ENCODE measurements around the gene DPP6.

Gene DPP6

DNA sequence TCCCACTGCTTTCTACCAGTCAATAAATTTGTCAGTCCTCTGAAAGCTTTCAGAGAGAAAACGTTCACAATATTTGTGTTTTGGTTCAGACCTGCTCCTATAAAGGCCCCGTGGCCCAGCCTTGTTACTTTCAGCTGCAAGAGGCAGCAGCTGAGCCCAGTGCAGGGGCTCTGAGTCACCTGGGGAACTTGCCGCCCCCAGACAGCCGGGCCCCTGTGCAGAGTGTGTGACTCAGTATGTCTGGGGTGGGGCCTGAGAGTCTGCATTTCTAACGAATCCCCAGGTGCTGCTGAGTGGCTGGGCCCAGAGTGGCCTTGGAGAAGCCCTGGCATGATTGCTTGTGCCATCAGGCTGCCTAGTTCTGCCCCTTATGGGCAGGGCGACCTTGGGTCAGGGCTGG is 647.2 kb downstream of the DPP6 start:
- Histone ChIP-seq H3K9me3 (peaks cover 3% of the 10 kb centered on the region; the same call in 1 of the 2 replicates), H3K4me3 (ENCODE audit: low read depth, low read length) (no peak overlapping the region), H3K4me1 (peaks cover 4% of the 10 kb centered on the region; the same call in 1 of the 2 replicates), H3K27me3 (no peaks in the 10 kb centered on the region), H3K36me3 (no peaks in the 10 kb centered on the region)
- no peak for DNase-seq
- TF ChIP-seq, protein P1, sequence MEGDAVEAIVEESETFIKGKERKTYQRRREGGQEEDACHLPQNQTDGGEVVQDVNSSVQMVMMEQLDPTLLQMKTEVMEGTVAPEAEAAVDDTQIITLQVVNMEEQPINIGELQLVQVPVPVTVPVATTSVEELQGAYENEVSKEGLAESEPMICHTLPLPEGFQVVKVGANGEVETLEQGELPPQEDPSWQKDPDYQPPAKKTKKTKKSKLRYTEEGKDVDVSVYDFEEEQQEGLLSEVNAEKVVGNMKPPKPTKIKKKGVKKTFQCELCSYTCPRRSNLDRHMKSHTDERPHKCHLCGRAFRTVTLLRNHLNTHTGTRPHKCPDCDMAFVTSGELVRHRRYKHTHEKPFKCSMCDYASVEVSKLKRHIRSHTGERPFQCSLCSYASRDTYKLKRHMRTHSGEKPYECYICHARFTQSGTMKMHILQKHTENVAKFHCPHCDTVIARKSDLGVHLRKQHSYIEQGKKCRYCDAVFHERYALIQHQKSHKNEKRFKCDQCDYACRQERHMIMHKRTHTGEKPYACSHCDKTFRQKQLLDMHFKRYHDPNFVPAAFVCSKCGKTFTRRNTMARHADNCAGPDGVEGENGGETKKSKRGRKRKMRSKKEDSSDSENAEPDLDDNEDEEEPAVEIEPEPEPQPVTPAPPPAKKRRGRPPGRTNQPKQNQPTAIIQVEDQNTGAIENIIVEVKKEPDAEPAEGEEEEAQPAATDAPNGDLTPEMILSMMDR (IDR thresholded peaks at IDR 0.05; ENCODE audit: low read depth, low read length): no peak

DNA sequence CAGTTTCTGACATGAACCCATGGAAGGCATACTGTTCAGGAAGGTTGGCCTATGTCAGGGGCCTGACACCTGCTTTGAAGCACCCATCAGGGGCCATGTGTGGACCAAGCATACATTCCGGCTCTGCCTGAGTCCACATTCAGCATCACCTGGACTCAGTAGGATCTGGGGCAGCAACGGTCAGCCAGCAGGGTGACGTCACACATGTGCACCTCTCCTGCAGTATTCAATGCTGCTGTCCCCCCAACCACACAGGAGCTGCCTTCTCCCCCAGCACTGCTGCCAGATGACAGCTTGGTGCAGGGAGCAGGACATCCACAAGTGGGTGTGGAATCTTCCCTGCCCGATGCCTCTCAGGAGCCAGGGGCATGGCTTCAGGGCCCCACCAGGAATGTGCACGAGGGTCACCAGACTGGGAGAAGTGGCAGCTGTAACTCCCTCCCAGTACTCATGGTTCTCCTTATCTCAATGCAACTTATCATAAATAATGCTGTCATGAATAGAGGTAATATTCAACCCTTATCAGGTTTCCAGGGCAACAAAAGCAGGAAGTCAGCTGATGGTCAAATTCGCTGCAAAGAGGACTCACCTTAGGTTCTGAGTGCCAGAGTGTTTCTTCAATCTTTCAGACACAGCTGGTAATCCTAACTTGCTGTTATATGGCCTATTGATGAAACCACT is 657.8 kb downstream of the DPP6 start:
- Histone ChIP-seq H3K36me3 (no peaks in the 10 kb centered on the region), H3K4me1 (peaks cover 11% of the 10 kb centered on the region), H3K4me3 (ENCODE audit: low read depth, low read length) (no peak overlapping the region), H3K9me3 (peaks cover 5% of the 10 kb centered on the region), H3K27me3 (no peaks in the 10 kb centered on the region)
- TF ChIP-seq, protein P1 (IDR thresholded peaks at IDR 0.05; ENCODE audit: low read depth, low read length): no peak
- DNase-seq: peak; percentile 36

DNA sequence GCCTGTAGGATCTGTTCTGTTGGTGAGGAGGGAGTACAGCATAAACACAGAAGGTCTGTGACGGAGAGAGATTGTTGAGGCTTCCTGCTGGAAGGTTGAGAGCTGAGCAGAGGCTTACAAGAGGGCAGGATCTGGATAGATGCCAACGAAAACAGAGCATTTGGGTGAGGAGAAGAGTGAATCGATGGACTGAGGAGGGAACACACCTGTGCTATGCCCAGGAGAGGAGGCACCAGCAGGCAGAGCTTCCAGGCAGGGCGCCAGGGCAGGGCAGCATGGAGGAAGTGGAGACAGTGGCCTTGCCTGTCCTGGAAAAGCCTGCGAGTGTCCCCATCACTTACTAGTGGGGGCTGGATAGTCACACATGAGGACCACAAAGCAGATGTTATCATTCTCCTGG is 667.8 kb downstream of the DPP6 start:
- TF ChIP-seq, protein P1 (IDR thresholded peaks at IDR 0.05; ENCODE audit: low read depth, low read length): no peak
- DNase-seq: no peak
- peaks cover 9% of the 10 kb centered on the region for H3K4me1 ChIP-seq
- no peaks in the 10 kb centered on the region; the same call in none of the 2 replicates for H3K9me3 ChIP-seq
- H3K27me3 ChIP-seq: no peaks in the 10 kb centered on the region
- no peak overlapping the region for H3K4me3 ChIP-seq (ENCODE audit: low read depth, low read length)
- H3K36me3 ChIP-seq: no peaks in the 10 kb centered on the region

DNA sequence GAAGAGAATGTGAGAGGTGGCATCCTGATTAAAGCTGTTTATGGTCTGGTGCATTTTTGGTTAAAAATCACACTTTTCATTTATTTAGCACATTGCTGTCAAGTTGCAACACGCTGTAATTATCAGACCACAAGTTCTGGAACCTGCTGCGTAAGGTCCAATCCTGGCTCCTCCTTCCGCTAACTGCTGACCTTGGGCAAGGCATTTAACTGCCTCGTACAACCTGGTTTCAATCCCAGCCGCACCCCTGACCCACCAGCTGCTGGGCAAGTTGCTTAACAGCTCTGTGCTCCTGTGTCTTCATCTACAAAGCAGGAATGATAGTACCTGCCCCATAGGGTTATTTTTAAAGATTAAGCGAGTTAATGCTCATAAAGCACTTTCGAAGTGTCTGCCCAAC is 668.9 kb downstream of the DPP6 start:
- TF ChIP-seq, protein P1 (IDR thresholded peaks at IDR 0.05; ENCODE audit: low read depth, low read length): no peak
- no peak overlapping the region for H3K4me3 ChIP-seq (ENCODE audit: low read depth, low read length)
- no peaks in the 10 kb centered on the region for H3K27me3 ChIP-seq
- peaks cover 9% of the 10 kb centered on the region for H3K4me1 ChIP-seq
- peaks cover 4% of the 10 kb centered on the region for H3K9me3 ChIP-seq
- DNase-seq: no peak
- H3K36me3 ChIP-seq: no peaks in the 10 kb centered on the region

DNA sequence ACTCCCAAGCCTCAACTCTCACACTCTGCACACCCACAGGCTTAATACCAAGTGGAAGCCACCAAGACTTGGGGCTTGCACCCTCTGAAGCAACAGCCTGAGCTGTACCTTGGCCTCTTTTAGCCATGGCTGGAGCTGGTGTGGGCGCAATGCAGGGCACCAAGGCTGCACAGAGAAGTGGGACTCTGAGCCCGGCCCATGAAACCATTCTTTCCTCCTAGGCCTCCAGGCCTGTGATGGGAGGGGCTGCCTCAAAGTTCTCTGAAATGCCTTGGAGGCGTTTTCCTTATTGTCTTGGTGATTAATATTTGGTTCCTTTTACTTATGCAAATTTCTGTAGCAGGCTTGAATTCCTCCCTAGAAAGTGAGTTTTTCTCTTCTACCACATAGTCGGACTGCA is 674.2 kb downstream of the DPP6 start:
- H3K9me3 ChIP-seq: peaks cover 7% of the 10 kb centered on the region
- no peaks in the 10 kb centered on the region for H3K4me1 ChIP-seq
- TF ChIP-seq, protein P1 (IDR thresholded peaks at IDR 0.05; ENCODE audit: low read depth, low read length): no peak
- H3K4me3 ChIP-seq (ENCODE audit: low read depth, low read length): no peak overlapping the region
- no peaks in the 10 kb centered on the region for H3K36me3 ChIP-seq
- no peak for DNase-seq
- no peaks in the 10 kb centered on the region for H3K27me3 ChIP-seq

DNA sequence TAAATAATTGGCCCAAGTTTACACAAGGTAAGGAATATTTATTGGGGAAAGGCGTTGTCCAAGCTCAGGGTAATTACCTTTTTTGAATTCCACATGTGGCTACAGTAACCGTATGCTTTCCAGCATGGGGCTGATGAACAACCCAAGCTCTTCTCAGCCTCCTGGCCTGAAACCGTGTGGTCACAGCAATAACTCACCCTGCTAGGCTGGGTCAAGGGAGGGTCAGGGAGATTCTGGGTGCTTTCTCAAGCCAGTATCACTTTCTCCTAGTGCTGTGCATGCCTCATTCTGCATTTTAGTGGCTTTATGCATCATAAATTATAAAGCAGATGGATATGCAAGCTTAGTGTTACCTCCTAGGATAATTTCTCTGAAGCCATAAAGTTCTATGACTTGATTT is 676.9 kb downstream of the DPP6 start:
- no peak for DNase-seq
- TF ChIP-seq, protein P1 (IDR thresholded peaks at IDR 0.05; ENCODE audit: low read depth, low read length): no peak
- H3K4me1 ChIP-seq: no peaks in the 10 kb centered on the region

More for the DNA sequence above, 676.9 kb downstream of the DPP6 start:
- Histone ChIP-seq H3K36me3 (no peaks in the 10 kb centered on the region), H3K9me3 (peaks cover 7% of the 10 kb centered on the region), H3K27me3 (no peaks in the 10 kb centered on the region), H3K4me3 (ENCODE audit: low read depth, low read length) (no peak overlapping the region)

Measured in BE2C (cell line).